ENCODE data around the gene TRIM54.

DNA sequence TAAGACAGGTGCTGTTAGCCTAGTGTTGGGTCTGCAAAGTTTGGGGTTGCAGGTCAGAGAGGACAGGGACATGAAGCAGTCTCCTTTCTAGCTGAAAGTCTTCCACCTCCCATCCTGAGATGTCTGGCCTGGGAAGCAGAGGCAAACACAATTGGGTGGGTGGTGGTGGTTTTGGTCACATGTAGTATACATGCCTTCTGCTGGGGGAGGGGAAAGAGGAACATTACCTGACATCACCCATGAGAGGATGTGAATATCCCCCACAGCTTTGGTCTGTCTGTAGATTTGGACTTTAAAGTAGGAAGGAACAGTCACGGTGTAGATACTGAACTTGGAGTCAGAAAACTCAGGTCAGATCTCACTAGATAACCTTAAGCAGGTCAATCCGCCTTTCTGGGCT lies 11.6 kb upstream of the TRIM54 start:
- no peak for TF ChIP-seq CTCF (IDR thresholded peaks at IDR 0.05)
- TF ChIP-seq POLR2A (IDR thresholded peaks at IDR 0.05) = no peak

All from right lobe of liver (tissue), 4 donors.